ENCODE results near the gene SSH3.
A peak's percentile ranks its signal among the peaks of the same experiment; 100 is the strongest.

SSH3 gene

GRCh38 chr11:67285541-67286498 lies 17.5 kb upstream of the SSH3 start:
- H3K4me3 ChIP-seq (ENCODE audit: low read depth, low read length), result no peak overlapping the region
- H3K27ac ChIP-seq, result no peak overlapping the region
- no peak for TF ChIP-seq CTCF (IDR thresholded peaks at IDR 0.05; ENCODE audit: low read depth, low read length, missing control alignments)
- peaks cover 55% of the 10 kb centered on the region for H3K36me3 ChIP-seq (replicated peaks)
- DNase-seq, result no peak
- H3K27me3 ChIP-seq (replicated peaks), result no peaks in the 10 kb centered on the region
- in situ Hi-C loops (cut with HindIII; ENCODE audit: low pct_ligation_motif_present, low sequenced_read_pairs), result no loop called here

GRCh38 chr11:67286621-67287333 lies 16.6 kb upstream of the SSH3 start:
- peak; percentile 33 for TF ChIP-seq CTCF (IDR thresholded peaks at IDR 0.05; ENCODE audit: low read depth, low read length, missing control alignments)
- Histone ChIP-seq H3K36me3 (replicated peaks) (peaks cover 54% of the 10 kb centered on the region), H3K27me3 (replicated peaks) (no peaks in the 10 kb centered on the region), H3K4me3 (ENCODE audit: low read depth, low read length) (no peak overlapping the region), H3K27ac (no peak overlapping the region)
- DNase-seq, result no peak
- in situ Hi-C loops (cut with HindIII; ENCODE audit: low pct_ligation_motif_present, low sequenced_read_pairs), result no loop called here

GRCh38 chr11:67287355-67288197 lies 15.8 kb upstream of the SSH3 start:
- in situ Hi-C loops (cut with HindIII; ENCODE audit: low pct_ligation_motif_present, low sequenced_read_pairs), result no loop called here
- Histone ChIP-seq H3K27ac (peak overlapping the region; percentile 88), H3K36me3 (replicated peaks) (peaks cover 52% of the 10 kb centered on the region), H3K27me3 (replicated peaks) (no peaks in the 10 kb centered on the region), H3K4me3 (ENCODE audit: low read depth, low read length) (no peak overlapping the region)
- no peak for DNase-seq
- no peak for TF ChIP-seq CTCF (IDR thresholded peaks at IDR 0.05; ENCODE audit: low read depth, low read length, missing control alignments)

- no peak for DNase-seq
- no peaks in the 10 kb centered on the region for H3K27me3 ChIP-seq (replicated peaks)
- peaks cover 47% of the 10 kb centered on the region for H3K36me3 ChIP-seq (replicated peaks)
- no peak for TF ChIP-seq CTCF (IDR thresholded peaks at IDR 0.05; ENCODE audit: low read depth, low read length, missing control alignments)
- H3K27ac ChIP-seq, result peak overlapping the region; percentile 88
- peak overlapping the region; percentile 69 for H3K4me3 ChIP-seq (ENCODE audit: low read depth, low read length)
- in situ Hi-C loops (cut with HindIII; ENCODE audit: low pct_ligation_motif_present, low sequenced_read_pairs), result no loop called here
These were observed 15.2 kb upstream of the SSH3 start for GRCh38 chr11:67288198-67288451.

GRCh38 chr11:67288452-67289225 lies 14.7 kb upstream of the SSH3 start:
- peak; percentile 87 for DNase-seq
- in situ Hi-C loops (cut with HindIII; ENCODE audit: low pct_ligation_motif_present, low sequenced_read_pairs), result no loop called here

More at GRCh38 chr11:67288452-67289225, 14.7 kb upstream of the SSH3 start:
- peak overlapping the region; percentile 88 for H3K27ac ChIP-seq
- peak overlapping the region; percentile 69 for H3K4me3 ChIP-seq (ENCODE audit: low read depth, low read length)
- peaks cover 44% of the 10 kb centered on the region for H3K36me3 ChIP-seq (replicated peaks)
- peak; percentile 9 for TF ChIP-seq CTCF (IDR thresholded peaks at IDR 0.05; ENCODE audit: low read depth, low read length, missing control alignments)
- no peaks in the 10 kb centered on the region for H3K27me3 ChIP-seq (replicated peaks)
